B cell (primary cell): ENCODE data around the gene ERVK3-1.
"Not testable (repeated sequence)": the region's sequence is repeated elsewhere in the genome, so short reads cannot be mapped to it uniquely, and the experiment has no call there.

Experiments used
- CTCF ChIP-seq: fragments of 200-600 bp; IDR thresholded peaks from one replicate; pipeline ENCODE4 v1.8.0; 2022; ENCODE audit warnings: antibody characterized with exemption, mild to moderate bottlenecking
- EZH2 ChIP-seq: IDR thresholded peaks from 2 replicates; pipeline ENCODE4 v1.6.1; 2012; ENCODE audit warnings: borderline replicate concordance, low read depth, mild to moderate bottlenecking, moderate library complexity, low read length; ENCODE audit not compliant: insufficient read depth, poor library complexity, severe bottlenecking

- TF ChIP-seq CTCF, EZH2: not testable (repeated sequence)
These were observed 46.9 kb upstream of the ERVK3-1 start for GRCh38 chr19:58258259-58258658.
